ENCODE data around the gene BZW2. TPM values are rescaled to one million over a fixed set of nuclear protein-coding genes. Genes with fewer than 3 reads are reported as not detected.

BZW2 gene
- total RNA-seq, 1 donor from 2014 or later = 18.0 TPM

DNA sequence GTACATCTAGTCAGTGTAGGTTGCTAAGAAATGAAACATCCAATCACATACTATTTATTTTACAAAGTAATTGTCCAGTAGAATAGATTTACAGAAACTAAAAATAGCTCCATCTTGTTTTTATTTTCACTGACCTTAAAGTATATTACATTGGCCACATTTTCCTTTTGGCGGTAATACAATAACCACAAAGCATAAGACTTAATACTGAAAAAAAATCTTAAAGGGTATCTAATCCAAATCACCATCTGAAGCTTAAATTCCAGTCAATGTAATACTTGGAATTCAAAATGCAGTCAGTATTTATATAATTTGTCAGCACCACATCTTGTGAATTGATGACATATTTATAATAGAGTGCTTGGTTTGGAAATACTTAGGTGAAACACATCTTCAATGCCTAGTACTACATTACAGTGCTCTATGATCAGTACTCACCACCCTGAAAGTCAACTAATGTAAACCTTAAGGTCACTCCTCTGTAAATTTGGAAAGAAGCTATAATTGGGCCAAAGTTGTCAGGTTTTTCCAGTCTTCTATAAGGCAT lies 9.4 kb upstream of the BZW2 start:
- intact Hi-C loops (cut with DNase I) = no loop called here
- TF ChIP-seq, protein P1, sequence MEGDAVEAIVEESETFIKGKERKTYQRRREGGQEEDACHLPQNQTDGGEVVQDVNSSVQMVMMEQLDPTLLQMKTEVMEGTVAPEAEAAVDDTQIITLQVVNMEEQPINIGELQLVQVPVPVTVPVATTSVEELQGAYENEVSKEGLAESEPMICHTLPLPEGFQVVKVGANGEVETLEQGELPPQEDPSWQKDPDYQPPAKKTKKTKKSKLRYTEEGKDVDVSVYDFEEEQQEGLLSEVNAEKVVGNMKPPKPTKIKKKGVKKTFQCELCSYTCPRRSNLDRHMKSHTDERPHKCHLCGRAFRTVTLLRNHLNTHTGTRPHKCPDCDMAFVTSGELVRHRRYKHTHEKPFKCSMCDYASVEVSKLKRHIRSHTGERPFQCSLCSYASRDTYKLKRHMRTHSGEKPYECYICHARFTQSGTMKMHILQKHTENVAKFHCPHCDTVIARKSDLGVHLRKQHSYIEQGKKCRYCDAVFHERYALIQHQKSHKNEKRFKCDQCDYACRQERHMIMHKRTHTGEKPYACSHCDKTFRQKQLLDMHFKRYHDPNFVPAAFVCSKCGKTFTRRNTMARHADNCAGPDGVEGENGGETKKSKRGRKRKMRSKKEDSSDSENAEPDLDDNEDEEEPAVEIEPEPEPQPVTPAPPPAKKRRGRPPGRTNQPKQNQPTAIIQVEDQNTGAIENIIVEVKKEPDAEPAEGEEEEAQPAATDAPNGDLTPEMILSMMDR (IDR thresholded peaks at IDR 0.05) = no peak

DNA sequence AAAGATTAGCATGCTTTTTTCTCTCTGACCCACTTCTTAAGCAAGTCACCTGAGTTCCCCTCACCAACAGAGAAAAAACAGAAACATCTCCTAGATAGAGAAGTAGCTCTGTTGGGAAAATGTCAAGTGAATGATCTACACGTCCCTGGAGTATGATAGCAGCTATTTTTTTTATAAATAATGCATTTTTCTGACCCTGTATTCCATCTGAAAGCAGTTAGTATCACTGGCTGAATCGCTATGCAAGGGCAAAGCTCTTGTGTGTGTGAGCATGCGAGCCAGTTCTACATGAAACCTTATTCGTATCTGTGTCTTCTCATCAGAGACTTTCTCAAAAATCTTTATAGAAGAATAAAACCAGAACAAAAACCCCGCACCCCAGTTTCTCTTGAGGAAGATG lies 8.6 kb upstream of the BZW2 start:
- Histone ChIP-seq H3K4me3 (no peak overlapping the region), H3K27ac (peak overlapping the region in 1 of 2 donors; percentile 7), H3K4me1 (peaks cover 0 to 16% of the 10 kb centered on the region in 2 donors), H3K36me3 (no peaks in the 10 kb centered on the region), H3K27me3 (no peaks in the 10 kb centered on the region), H3K9me3 (no peaks in the 10 kb centered on the region)
- TF ChIP-seq, protein P1 (IDR thresholded peaks at IDR 0.05) = no peak
- DNase-seq (ENCODE audit: low spot score in 2 of 2) = no peak
- intact Hi-C loops (cut with DNase I) = no loop called here

More for the DNA sequence above, 9.4 kb upstream of the BZW2 start:
- Histone ChIP-seq H3K27ac (peak overlapping the region in 1 of 2 donors; percentile 7), H3K36me3 (no peaks in the 10 kb centered on the region), H3K4me1 (peaks cover 0 to 13% of the 10 kb centered on the region in 2 donors), H3K4me3 (no peak overlapping the region), H3K9me3 (no peaks in the 10 kb centered on the region), H3K27me3 (no peaks in the 10 kb centered on the region)
- no peak for DNase-seq (ENCODE audit: low spot score in 2 of 2)

DNA sequence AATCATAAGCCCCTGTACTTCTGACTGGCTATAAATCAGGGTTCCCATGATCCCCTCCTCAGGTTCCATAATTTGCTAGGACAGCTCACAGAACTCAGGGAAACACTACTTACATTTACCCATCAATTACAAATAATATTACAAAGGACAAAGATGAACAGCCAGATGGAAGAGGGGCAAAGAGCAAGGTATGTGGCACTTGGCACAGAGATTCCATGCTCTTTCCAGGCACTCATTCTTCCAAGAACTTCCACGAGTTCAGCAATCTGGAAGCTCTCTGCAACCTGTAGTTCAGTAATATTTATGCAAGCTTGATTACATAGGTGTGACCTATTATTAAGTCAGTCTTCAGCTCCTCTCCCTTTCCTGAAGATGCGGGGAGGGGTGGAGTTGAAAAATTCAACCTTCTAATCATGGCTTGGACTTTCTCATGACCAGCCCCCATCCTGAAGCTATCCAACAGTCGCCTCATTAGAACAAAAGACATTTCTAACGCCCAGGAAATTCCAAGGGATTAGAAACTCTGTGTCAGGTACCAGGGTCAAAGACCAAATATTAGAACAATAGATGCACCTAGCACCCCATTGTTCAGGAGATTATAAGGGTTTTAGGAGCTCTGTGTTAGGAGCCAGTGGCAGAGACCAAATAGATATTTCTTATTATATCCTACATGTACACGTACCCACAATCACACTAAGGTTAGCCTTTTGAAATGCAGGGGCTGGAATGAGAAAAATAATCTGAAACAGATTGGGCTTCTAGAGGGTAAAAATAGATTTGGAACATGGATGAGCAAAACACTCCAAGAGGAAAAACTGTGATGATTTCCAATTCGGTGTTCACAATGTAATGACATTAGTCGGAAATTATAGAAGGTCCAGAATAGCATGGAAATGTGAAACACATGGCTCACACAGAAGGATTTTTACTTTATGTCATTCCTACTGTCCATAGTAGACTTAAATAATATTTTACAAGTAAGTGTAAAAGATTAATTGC lies 7.4 kb upstream of the BZW2 start:
- Histone ChIP-seq H3K27me3 (no peaks in the 10 kb centered on the region), H3K27ac (no peak overlapping the region), H3K36me3 (no peaks in the 10 kb centered on the region), H3K9me3 (no peaks in the 10 kb centered on the region), H3K4me3 (no peak overlapping the region), H3K4me1 (peaks cover 0 to 21% of the 10 kb centered on the region in 2 donors)
- intact Hi-C loops (cut with DNase I) = no loop called here
- no peak for DNase-seq (ENCODE audit: low spot score in 2 of 2)
- TF ChIP-seq, protein P1 (IDR thresholded peaks at IDR 0.05) = no peak

DNA sequence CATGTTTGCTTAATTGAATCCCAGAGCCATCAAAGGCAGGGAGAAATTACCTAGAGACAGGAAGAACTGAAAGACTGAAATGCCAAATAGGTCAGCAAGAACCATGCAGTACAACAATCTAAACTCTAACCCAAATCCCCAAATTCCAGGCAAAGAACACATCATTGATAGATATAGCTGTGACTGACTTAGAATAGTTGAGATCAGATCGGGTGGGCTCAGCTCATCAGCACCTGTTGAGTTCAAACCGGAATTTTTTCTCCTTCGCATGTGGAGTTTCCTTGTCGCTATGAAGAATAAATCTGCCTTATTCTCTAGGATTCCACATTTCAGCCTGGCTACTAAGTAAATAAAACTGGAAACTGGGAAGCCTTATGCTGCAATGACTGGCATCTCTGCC lies 1.8 kb upstream of the BZW2 start:
- Histone ChIP-seq H3K27me3 (no peaks in the 10 kb centered on the region), H3K27ac (peak overlapping the region; percentile 83 to 88), H3K4me1 (peaks cover 0 to 20% of the 10 kb centered on the region in 2 donors), H3K9me3 (no peaks in the 10 kb centered on the region), H3K4me3 (peak overlapping the region; percentile 81 to 96), H3K36me3 (no peaks in the 10 kb centered on the region)
- no peak for DNase-seq (ENCODE audit: low spot score in 2 of 2)
- TF ChIP-seq, protein P1 (IDR thresholded peaks at IDR 0.05) = no peak
- intact Hi-C loops (cut with DNase I) = no loop called here

DNA sequence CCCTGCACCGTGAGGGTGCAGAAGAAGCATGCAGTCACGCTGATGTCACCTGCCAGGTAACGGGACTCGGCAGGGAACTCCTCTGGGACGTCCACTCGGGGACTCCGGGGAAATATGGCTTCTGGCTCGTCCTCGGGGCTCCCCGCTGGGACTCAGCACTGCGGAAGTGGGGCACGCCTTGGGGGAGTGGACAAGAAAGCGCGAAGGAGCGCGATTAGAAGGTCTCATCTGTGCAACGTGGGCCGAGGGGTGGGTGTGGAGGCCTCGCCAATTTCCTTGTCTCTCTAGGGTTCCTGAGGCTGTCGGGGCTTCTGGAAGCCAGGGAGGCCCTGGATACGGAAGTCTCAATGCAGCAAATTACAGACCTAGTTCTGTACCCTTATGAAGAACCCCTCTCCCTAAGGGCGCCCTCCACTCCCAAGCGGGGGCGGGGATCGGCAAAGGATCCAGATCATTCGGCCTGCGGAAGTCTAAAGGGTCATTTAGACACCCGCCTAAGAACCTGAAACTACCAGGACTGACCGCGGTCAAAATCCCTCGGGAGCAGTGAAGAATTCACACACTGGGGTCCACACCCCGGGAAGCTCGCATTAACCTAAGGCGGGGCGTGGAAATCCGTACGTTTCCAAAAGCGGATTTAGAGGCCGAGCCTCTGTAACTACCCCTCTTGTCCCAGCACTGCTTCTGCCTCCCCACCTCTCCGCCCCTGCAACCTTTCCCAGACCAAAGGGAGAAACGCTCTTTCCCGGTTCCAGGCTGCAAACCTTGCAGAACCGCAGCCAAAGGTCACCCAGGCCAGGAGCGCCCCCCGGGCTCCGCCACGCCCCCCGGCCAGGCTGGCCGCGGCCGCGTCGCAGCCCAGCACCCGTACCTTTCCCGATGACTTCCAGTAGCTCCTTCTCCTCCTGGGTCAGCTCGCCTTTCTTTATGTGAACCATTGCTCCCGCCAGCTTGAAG lies 1.1 kb upstream of the BZW2 start:
- Histone ChIP-seq H3K4me1 (peaks cover 0 to 20% of the 10 kb centered on the region in 2 donors), H3K36me3 (no peaks in the 10 kb centered on the region), H3K9me3 (no peaks in the 10 kb centered on the region), H3K27me3 (no peaks in the 10 kb centered on the region), H3K27ac (peak overlapping the region; percentile 83 to 88), H3K4me3 (peak overlapping the region; percentile 81 to 96)
- DNase-seq (ENCODE audit: low spot score in 2 of 2) = peak in 1 of 2 donors; percentile 79
- intact Hi-C loops (cut with DNase I) = loop anchor here (5.0 kb wide), 3 partner anchors 317 to 1297 kb away; partner anchors contain the start of genes AHR and SNX13
- TF ChIP-seq, protein P1 (IDR thresholded peaks at IDR 0.05) = no peak

All from ascending aorta (tissue), 2 donors.